HepG2 (cell line): Measurements from ENCODE around the gene IBA57. TPM values are rescaled to one million over a fixed set of nuclear protein-coding genes. Genes with fewer than 3 reads are reported as not detected.

Experiments
- ATAC-seq: fragments of 200-7000 bp; cut with Tn5 transposase; 3 replicates; pipeline ENCODE4 v1.9.1; 2020; ENCODE audit warnings: mild to moderate bottlenecking, moderate library complexity
- BruUV-seq: library from RNA; stranded (reverse); fragments of 400-500 nt; replicated peaks from 2 replicates; lab custom pipeline; 2021; lab: Mats Ljungman, UMichigan
- CTCF ChIA-PET: fragments of 300-600 bp; formaldehyde crosslinking; extraction: SDS; loops from one replicate; lab custom pipeline; 2021; ENCODE audit warnings: low total read pairs, inconsistent platforms, low intra/inter-chr PET ratio; lab: Yijun Ruan, JAX
- POLR2A ChIA-PET: fragments of 350-600 bp; sonication (Branson Sonifier 250); formaldehyde crosslinking; loops from one replicate; lab custom pipeline; 2020; ENCODE audit warnings: antibody characterized with exemption, inconsistent platforms; lab: Yijun Ruan, JAX
- DNase-seq: peaks from one replicate; pipeline ENCODE4 v3.0.0-alpha.2; 2015; ENCODE audit warnings: low spot score
- FAIRE-seq: peaks from 3 replicates; lab custom pipeline; 2011; peaks lifted over from hg19 to GRCh38; lab: Jason Lieb, UNC
- H2AFZ ChIP-seq: one replicate; pipeline ENCODE4 v1.6.1; 2011; ENCODE audit warnings: low read length, inconsistent platforms
- H3K27ac ChIP-seq: fragments of 300-600 bp; 3 replicates; pipeline ENCODE4 v1.8.0; 2011; ENCODE audit warnings: mixed run types, mild to moderate bottlenecking, mixed read lengths, low read length, inconsistent platforms; ENCODE audit not compliant: insufficient read depth; ENCODE audit errors: extremely low read length
- H3K27me3 ChIP-seq, 2 experiments: fragments of 200-600 bp in 1 of 2; 2 replicates in 1 of 2; 3 replicates in 1 of 2; pipeline versions ENCODE4 v1.6.0 to v1.8.0; 2011; ENCODE audit warnings: low read length in 2 of 2, mild to moderate bottlenecking in 2 of 2, moderate library complexity in 2 of 2, inconsistent platforms in 1 of 2; ENCODE audit not compliant: insufficient read depth in 2 of 2, control insufficient read depth in 1 of 2
- H3K36me3 ChIP-seq, 2 experiments: fragments of 200-600 bp in 1 of 2; replicated peaks in 1 of 2; 2 replicates in 1 of 2; 3 replicates in 1 of 2; pipeline versions ENCODE4 v1.5.1 to v1.8.0; 2011; ENCODE audit warnings: low read length in 2 of 2, inconsistent platforms in 1 of 2; ENCODE audit not compliant: insufficient read depth in 2 of 2, control insufficient read depth in 1 of 2
- H3K4me1 ChIP-seq: 2 replicates; pipeline ENCODE4 v1.5.1; 2012; ENCODE audit warnings: low read length, inconsistent platforms; ENCODE audit not compliant: insufficient read depth
- H3K4me2 ChIP-seq: 2 replicates; pipeline ENCODE4 v1.6.0; 2011; ENCODE audit warnings: low read depth, low read length, inconsistent platforms
- H3K4me3 ChIP-seq, 3 experiments: fragments of 200-600 bp in 1 of 3; sonication (generic), shearing (Covaris generic) in 1 of 3; replicated peaks in 1 of 3; 2 replicates each; pipeline ENCODE4 v1.5.1; 2011 to 2016; ENCODE audit warnings: low read length in 3 of 3, inconsistent platforms in 2 of 3, low read depth in 2 of 3, mild to moderate bottlenecking in 2 of 3, control low read depth in 1 of 3, mixed read lengths in 1 of 3; ENCODE audit not compliant: insufficient read depth in 1 of 3
- H3K79me2 ChIP-seq: one replicate; pipeline ENCODE4 v1.6.1; 2011; ENCODE audit warnings: low read length, inconsistent platforms; ENCODE audit not compliant: insufficient read depth
- H3K9ac ChIP-seq: 2 replicates; pipeline ENCODE4 v1.6.0; 2011; ENCODE audit warnings: mild to moderate bottlenecking, low read depth, low read length, inconsistent platforms; ENCODE audit not compliant: insufficient read depth
- H3K9me3 ChIP-seq: 2 replicates; pipeline ENCODE4 v1.5.1; 2012; ENCODE audit warnings: mild to moderate bottlenecking, low read length
- H4K20me1 ChIP-seq: 2 replicates; pipeline ENCODE4 v1.6.0; 2011; ENCODE audit warnings: inconsistent platforms, mild to moderate bottlenecking, low read length, moderate library complexity; ENCODE audit not compliant: insufficient read depth
- AGO1 ChIP-seq: fragments of 200-400 bp; formaldehyde crosslinking; IDR thresholded peaks from 2 replicates; pipeline ENCODE4 v1.6.1; 2017; ENCODE audit warnings: mild to moderate bottlenecking, low read depth, low read length, moderate library complexity; ENCODE audit not compliant: poor library complexity, severe bottlenecking
- CREB3 ChIP-seq: sonication (generic); formaldehyde crosslinking; IDR thresholded peaks from 2 replicates; pipeline ENCODE4 v1.5.0; 2020; ENCODE audit warnings: missing genetic modification reagents
- CTCF ChIP-seq: sonication (generic); formaldehyde crosslinking; IDR thresholded peaks from 2 replicates; pipeline ENCODE4 v1.5.0; 2020; ENCODE audit warnings: mild to moderate bottlenecking, missing genetic modification reagents, moderate library complexity
- KDM6A ChIP-seq: IDR thresholded peaks from 2 replicates; pipeline ENCODE4 v1.6.1; 2016; ENCODE audit warnings: low read depth
- TGIF2 ChIP-seq: IDR thresholded peaks from 2 replicates; pipeline ENCODE4 v1.6.1; 2016; ENCODE audit warnings: control low read depth, missing compliant biosample characterization
- ZNF101 ChIP-seq: sonication (generic); formaldehyde crosslinking; IDR thresholded peaks from 2 replicates; pipeline ENCODE4 v1.4.0; 2020; ENCODE audit warnings: mild to moderate bottlenecking, low read depth, missing genetic modification reagents, borderline replicate concordance
- WGBS: methylation state at CpG from one replicate; pipeline ENCODE4 v1.1.6; 2017; ENCODE audit warnings: low lambda C conversion rate; 5-methylcytosine and 5-hydroxymethylcytosine counted together
- in situ Hi-C: cut with HindIII; loops from 2 replicates; pipeline ENCODE4 v1.10.0; 2017; ENCODE audit warnings: low pct_unique_long_range_greater_than_20kb; ENCODE audit not compliant: extremely low pct_ligation_motif_present
- intact Hi-C: fragments of 100-400 bp; cut with micrococcal nuclease; formaldehyde crosslinking; loops from one replicate; pipeline ENCODE4 v1.10.0; 2022; ENCODE audit not compliant: unreplicated experiment
- polyA plus RNA-seq, 8 experiments: library from polyadenylated mRNA; depleted of rRNA in 3 of 8; stranded (reverse) in 7 of 8; unstranded in 1 of 8; fragments of >200 nt; fragmentation: Illumina TruSeq in 4 of 8; extraction: Trizol in 4 of 8; gene quantifications; 2 replicates each; pipeline versions ENCODE4 v1.2.1 to v1.2.3, GENCODE V29; 2011 to 2016; ENCODE audit warnings: low read depth in 4 of 8, missing spikeins in 1 of 8, mixed read lengths in 1 of 8; ENCODE audit not compliant: insufficient read depth in 1 of 8
- total RNA-seq, 5 experiments: library from RNA; depleted of rRNA; stranded (reverse); fragments of >200 nt; fragmentation: Illumina TruSeq; extraction: Trizol; gene quantifications; 2 replicates each; pipeline ENCODE4 v1.2.3, GENCODE V29; 2016; ENCODE audit warnings: low read depth in 1 of 5

Gene IBA57
- total and polyA plus RNA-seq, 2 of the 13 experiments (the other 11 are each of a cell fraction or from before 2014, with no cell fraction given): 2.3 to 10.2 TPM

GRCh38 chr1:228217551-228218344 is 52.1 kb downstream of the IBA57 start:
- Histone ChIP-seq H3K27me3 (peaks cover 3 to 40% of the 10 kb centered on the region in 2 experiments; a peak in 4 of 5 replicates), H4K20me1 (no peaks in the 10 kb centered on the region), H3K9me3 (no peaks in the 10 kb centered on the region), H3K4me1 (peaks cover 3% of the 10 kb centered on the region; the same call in 1 of the 2 replicates), H3K4me2 (no peak overlapping the region), H3K4me3 (no peak overlapping the region), H3K79me2 (no peaks in the 10 kb centered on the region), H3K9ac (no peak overlapping the region), H2AFZ (no peak overlapping the region), H3K36me3 (no peaks in the 10 kb centered on the region)
- ATAC-seq: no peak
- ChIA-PET CTCF (no interaction called here), POLR2A (no interaction called here)
- 27% methylated on average over 13 of the region's 14 CpGs for WGBS
- DNase-seq: no peak
- no peak for FAIRE-seq
- no TSS peak for BruUV-seq
- in situ Hi-C loops (no loop called here), intact Hi-C loops (no loop called here)
- TF ChIP-seq CREB3 (no peak), KDM6A (CRISPR knock-in tag) (no peak), CTCF (CRISPR knock-in tag) (0 out of 2 replicates have a peak, but pooled peaks have one; percentile 13), TGIF2 (CRISPR knock-in tag) (no peak), AGO1 (no peak), ZNF101 (CRISPR knock-in tag) (no peak)
- TF ChIP-seq, all 625 proteins: peak for 1
- no peak overlapping the region for H3K27ac ChIP-seq
